GM12878 (cell line): ENCODE measurements around the gene PRKAA1. TPM values are rescaled to one million over a fixed set of nuclear protein-coding genes. Genes with fewer than 3 reads are reported as not detected.
A peak's percentile ranks its signal among the peaks of the same experiment; 100 is the strongest.

Experiments used
- BCLAF1 ChIP-seq: fragments of 450-650 bp; IDR thresholded peaks from 2 replicates; pipeline ENCODE4 v1.6.1; 2017; ENCODE audit warnings: antibody characterized with exemption, mild to moderate bottlenecking, moderate library complexity
- GATAD2B ChIP-seq: fragments of 450-650 bp; conservative IDR thresholded peaks from 2 replicates; pipeline ENCODE4 v1.6.1; 2017; ENCODE audit warnings: low read depth, mild to moderate bottlenecking, moderate library complexity
- KAT2A ChIP-seq: conservative IDR thresholded peaks from 2 replicates; pipeline ENCODE4 v1.6.1; 2011; ENCODE audit warnings: low read depth, low read length; ENCODE audit not compliant: control insufficient read depth
- MLLT1 ChIP-seq: fragments of 450-650 bp; IDR thresholded peaks from 2 replicates; pipeline ENCODE4 v1.6.1; 2016; ENCODE audit warnings: mild to moderate bottlenecking
- MXI1 ChIP-seq: fragments of 150-350 bp; IDR thresholded peaks from 2 replicates; pipeline ENCODE4 v1.6.1; 2011; ENCODE audit warnings: low read depth, mild to moderate bottlenecking, inconsistent platforms, low read length, improper control_type of control experiment
- RBBP5 ChIP-seq: fragments of 200-600 bp; sonication (generic); conservative IDR thresholded peaks from 2 replicates; pipeline ENCODE4 v1.6.1; 2016
- RELB ChIP-seq: fragments of 450-650 bp; IDR thresholded peaks from 2 replicates; pipeline ENCODE4 v1.6.1; 2017; ENCODE audit warnings: low read depth, mild to moderate bottlenecking, moderate library complexity
- RFX5 ChIP-seq: IDR thresholded peaks from 2 replicates; pipeline ENCODE4 v1.6.1; 2011; ENCODE audit warnings: low read depth, low read length, improper control_type of control experiment
- polyA plus RNA-seq, 11 experiments: library from polyadenylated mRNA; depleted of rRNA in 4 of 11; unstranded in 6 of 11; stranded (reverse) in 5 of 11; fragments of >200 nt; fragmentation: Nextera tagmentation in 4 of 11; fragmentation: Illumina TruSeq in 1 of 11; extraction: Ambion mirVana in 4 of 11; extraction: Trizol in 1 of 11; gene quantifications; 1 replicate in 1 of 11; 2 replicates in 10 of 11; pipeline versions ENCODE4 v1.2.1 to v1.2.3, GENCODE V29; 2011 to 2016; ENCODE audit warnings: inconsistent platforms in 2 of 11, missing spikeins in 2 of 11, low read depth in 1 of 11
- total RNA-seq, 4 experiments: library from RNA; depleted of rRNA in 3 of 4; stranded (reverse); fragments of >200 nt in 3 of 4; fragmentation: Illumina TruSeq in 1 of 4; extraction: Trizol in 1 of 4; gene quantifications; 2 replicates each; pipeline versions ENCODE4 v1.2.1 to v1.2.3, GENCODE V29; 2013 to 2021
- TF ChIP-seq, protein P1 (sequence below): fragments of 450-650 bp; IDR thresholded peaks from 2 replicates; pipeline ENCODE4 v1.6.1; 2014; ENCODE audit warnings: mild to moderate bottlenecking
- TF ChIP-seq, protein P2 (sequence below), 3 experiments: IDR thresholded peaks in 2 of 3; conservative IDR thresholded peaks in 1 of 3; 2 replicates each; pipeline ENCODE4 v1.5.1; 2011; ENCODE audit warnings: low read depth in 3 of 3, low read length in 3 of 3, mild to moderate bottlenecking in 3 of 3, control low read depth in 2 of 3, moderate library complexity in 2 of 3, inconsistent platforms in 1 of 3, mixed read lengths in 1 of 3; ENCODE audit not compliant: control insufficient read depth in 2 of 3, insufficient read depth in 1 of 3; ENCODE audit errors: extremely low read depth in 1 of 3
- TF ChIP-seq, protein P3 (sequence below): IDR thresholded peaks from 2 replicates; pipeline ENCODE4 v1.6.1; 2012; ENCODE audit warnings: improper control_type of control experiment, low read depth, low read length; ENCODE audit not compliant: insufficient replicate concordance

Gene PRKAA1
- total and polyA plus RNA-seq, 10 of the 15 experiments (the other 5 are each of a cell fraction or from before 2014, with no cell fraction given), result 13.6 to 55.5 (median 29.6) TPM

GRCh38 chr5:40834849-40835787 is 36.9 kb upstream of the PRKAA1 start, which contains the start of gene RPL37 (continued):
- TF ChIP-seq GATAD2B (peak; percentile 89), RBBP5 (peak; percentile 98), KAT2A (no peak; the same call in 1 of the 2 replicates), RFX5 (no peak), MXI1 (peak; percentile 89), BCLAF1 (no peak), MLLT1 (peak; percentile 97), RELB (peak; percentile 82)
- TF ChIP-seq, protein P1, sequence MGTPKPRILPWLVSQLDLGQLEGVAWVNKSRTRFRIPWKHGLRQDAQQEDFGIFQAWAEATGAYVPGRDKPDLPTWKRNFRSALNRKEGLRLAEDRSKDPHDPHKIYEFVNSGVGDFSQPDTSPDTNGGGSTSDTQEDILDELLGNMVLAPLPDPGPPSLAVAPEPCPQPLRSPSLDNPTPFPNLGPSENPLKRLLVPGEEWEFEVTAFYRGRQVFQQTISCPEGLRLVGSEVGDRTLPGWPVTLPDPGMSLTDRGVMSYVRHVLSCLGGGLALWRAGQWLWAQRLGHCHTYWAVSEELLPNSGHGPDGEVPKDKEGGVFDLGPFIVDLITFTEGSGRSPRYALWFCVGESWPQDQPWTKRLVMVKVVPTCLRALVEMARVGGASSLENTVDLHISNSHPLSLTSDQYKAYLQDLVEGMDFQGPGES, result peak; percentile 57; the same call in 1 of the 2 replicates
- TF ChIP-seq, protein P2, sequence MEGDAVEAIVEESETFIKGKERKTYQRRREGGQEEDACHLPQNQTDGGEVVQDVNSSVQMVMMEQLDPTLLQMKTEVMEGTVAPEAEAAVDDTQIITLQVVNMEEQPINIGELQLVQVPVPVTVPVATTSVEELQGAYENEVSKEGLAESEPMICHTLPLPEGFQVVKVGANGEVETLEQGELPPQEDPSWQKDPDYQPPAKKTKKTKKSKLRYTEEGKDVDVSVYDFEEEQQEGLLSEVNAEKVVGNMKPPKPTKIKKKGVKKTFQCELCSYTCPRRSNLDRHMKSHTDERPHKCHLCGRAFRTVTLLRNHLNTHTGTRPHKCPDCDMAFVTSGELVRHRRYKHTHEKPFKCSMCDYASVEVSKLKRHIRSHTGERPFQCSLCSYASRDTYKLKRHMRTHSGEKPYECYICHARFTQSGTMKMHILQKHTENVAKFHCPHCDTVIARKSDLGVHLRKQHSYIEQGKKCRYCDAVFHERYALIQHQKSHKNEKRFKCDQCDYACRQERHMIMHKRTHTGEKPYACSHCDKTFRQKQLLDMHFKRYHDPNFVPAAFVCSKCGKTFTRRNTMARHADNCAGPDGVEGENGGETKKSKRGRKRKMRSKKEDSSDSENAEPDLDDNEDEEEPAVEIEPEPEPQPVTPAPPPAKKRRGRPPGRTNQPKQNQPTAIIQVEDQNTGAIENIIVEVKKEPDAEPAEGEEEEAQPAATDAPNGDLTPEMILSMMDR (IDR thresholded peaks at IDR 0.05 in 2 of 3, conservative IDR thresholded peaks at IDR 0.05 in 1 of 3; ENCODE audit: control insufficient read depth in 2 of 3, extremely low read depth in 1 of 3, insufficient read depth in 1 of 3, low read depth in 3 of 3, low read length in 3 of 3), result no peak
- TF ChIP-seq, protein P3, sequence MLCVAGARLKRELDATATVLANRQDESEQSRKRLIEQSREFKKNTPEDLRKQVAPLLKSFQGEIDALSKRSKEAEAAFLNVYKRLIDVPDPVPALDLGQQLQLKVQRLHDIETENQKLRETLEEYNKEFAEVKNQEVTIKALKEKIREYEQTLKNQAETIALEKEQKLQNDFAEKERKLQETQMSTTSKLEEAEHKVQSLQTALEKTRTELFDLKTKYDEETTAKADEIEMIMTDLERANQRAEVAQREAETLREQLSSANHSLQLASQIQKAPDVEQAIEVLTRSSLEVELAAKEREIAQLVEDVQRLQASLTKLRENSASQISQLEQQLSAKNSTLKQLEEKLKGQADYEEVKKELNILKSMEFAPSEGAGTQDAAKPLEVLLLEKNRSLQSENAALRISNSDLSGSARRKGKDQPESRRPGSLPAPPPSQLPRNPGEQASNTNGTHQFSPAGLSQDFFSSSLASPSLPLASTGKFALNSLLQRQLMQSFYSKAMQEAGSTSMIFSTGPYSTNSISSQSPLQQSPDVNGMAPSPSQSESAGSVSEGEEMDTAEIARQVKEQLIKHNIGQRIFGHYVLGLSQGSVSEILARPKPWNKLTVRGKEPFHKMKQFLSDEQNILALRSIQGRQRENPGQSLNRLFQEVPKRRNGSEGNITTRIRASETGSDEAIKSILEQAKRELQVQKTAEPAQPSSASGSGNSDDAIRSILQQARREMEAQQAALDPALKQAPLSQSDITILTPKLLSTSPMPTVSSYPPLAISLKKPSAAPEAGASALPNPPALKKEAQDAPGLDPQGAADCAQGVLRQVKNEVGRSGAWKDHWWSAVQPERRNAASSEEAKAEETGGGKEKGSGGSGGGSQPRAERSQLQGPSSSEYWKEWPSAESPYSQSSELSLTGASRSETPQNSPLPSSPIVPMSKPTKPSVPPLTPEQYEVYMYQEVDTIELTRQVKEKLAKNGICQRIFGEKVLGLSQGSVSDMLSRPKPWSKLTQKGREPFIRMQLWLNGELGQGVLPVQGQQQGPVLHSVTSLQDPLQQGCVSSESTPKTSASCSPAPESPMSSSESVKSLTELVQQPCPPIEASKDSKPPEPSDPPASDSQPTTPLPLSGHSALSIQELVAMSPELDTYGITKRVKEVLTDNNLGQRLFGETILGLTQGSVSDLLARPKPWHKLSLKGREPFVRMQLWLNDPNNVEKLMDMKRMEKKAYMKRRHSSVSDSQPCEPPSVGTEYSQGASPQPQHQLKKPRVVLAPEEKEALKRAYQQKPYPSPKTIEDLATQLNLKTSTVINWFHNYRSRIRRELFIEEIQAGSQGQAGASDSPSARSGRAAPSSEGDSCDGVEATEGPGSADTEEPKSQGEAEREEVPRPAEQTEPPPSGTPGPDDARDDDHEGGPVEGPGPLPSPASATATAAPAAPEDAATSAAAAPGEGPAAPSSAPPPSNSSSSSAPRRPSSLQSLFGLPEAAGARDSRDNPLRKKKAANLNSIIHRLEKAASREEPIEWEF, result no peak
